Measurements from ENCODE around the gene TRMT1. TPM values are rescaled to one million over a fixed set of nuclear protein-coding genes. Genes with fewer than 3 reads are reported as not detected.

The TRMT1 gene
- total and polyA plus RNA-seq, 2 of the 8 experiments (the other 6 are each of a cell fraction or from before 2014, with no cell fraction given) = 77.4 to 99.3 TPM

GRCh38 chr19:13153569-13154240, 37.2 kb upstream of the TRMT1 start (continued):
- TF ChIP-seq CHD7 (IDR thresholded peaks at IDR 0.05; ENCODE audit: insufficient replicate concordance, low read length) = no peak
- TF ChIP-seq ZNF274 (IDR thresholded peaks at IDR 0.05; ENCODE audit: borderline replicate concordance, extremely low read depth, low read length) = no peak
- TF ChIP-seq TAF1 (IDR thresholded peaks at IDR 0.05; ENCODE audit: low read depth, low read length) = no peak; the same call in 1 of the 2 replicates
- TF ChIP-seq TAF7 (optimal IDR thresholded peaks at IDR 0.05; ENCODE audit: borderline replicate concordance, low read depth, low read length) = peak; percentile 72
- no peak for TF ChIP-seq HDAC6 (IDR thresholded peaks at IDR 0.05; ENCODE audit: low read depth, low read length)
- no peak for TF ChIP-seq RNF2 (IDR thresholded peaks at IDR 0.05; ENCODE audit: borderline replicate concordance, low read depth, low read length, missing control alignments, poor library complexity, severe bottlenecking)
- peak in 1 of 2 experiments; percentile 43; a peak in 1 of 4 replicates for TF ChIP-seq SIN3A (conservative IDR thresholded peaks at IDR 0.05 in 1 of 2, IDR thresholded peaks at IDR 0.05 in 1 of 2; ENCODE audit: low read depth in 1 of 2, low read length in 2 of 2)
- TF ChIP-seq CBX8 (IDR thresholded peaks at IDR 0.05; ENCODE audit: borderline replicate concordance, low read depth, low read length) = no peak
- TF ChIP-seq ASH2L (IDR thresholded peaks at IDR 0.05; ENCODE audit: low read length) = no peak
- no peak for TF ChIP-seq RFX5 (IDR thresholded peaks at IDR 0.05; ENCODE audit: borderline replicate concordance, low read depth, low read length)

All from H1 (cell line).